Activated T-cell treated with anti-CD3 and anti-CD28 coated beads for 1 hour (primary cell): ENCODE data around the gene HOXB8.

Experiments
- DNase-seq: peaks from one replicate; pipeline ENCODE4 v3.0.0-alpha.2; 2020; ENCODE audit warnings: low read depth

The HOXB8 gene

DNA sequence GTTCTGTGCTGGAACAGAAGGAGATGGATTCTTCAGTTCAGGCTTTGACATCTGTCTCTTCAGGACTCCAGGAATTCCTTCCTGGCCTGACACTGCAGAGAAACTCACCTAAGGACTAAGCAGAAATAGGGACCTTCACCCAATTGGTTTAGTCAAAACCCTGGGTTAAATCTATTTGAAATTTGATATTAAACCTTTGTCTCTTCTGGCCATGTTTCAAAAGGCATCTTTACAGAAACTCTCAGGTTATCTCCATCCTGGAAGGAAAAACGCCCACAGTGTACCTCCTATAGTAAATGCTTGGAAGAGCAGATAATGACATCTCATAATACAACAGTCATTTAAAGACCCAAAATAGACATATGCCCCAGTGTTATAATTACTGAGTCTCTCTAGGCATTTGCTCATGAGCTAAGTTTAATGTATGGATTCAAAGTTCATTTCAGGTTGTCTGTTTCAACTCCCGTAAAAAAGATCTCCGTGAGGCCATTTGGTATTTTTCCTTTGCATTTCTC, 31.3 kb downstream of the HOXB8 start:
- no peak for DNase-seq

DNA sequence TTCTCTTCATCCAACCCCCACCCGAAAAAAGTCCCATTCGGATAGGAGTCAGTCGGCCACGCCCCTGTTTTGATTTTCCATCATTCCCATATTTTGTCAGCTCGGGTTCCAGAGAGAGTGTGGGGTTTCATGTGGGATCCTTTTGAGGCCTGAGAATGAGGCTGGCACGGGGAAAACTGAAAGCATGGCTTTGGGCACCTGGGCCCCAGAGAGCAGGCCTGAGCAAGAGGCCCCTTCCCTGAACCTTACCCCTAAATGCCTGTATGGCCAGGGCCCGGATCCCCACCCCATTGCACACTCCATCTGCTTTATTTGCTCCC, 32.4 kb downstream of the HOXB8 start:
- no peak for DNase-seq

DNA sequence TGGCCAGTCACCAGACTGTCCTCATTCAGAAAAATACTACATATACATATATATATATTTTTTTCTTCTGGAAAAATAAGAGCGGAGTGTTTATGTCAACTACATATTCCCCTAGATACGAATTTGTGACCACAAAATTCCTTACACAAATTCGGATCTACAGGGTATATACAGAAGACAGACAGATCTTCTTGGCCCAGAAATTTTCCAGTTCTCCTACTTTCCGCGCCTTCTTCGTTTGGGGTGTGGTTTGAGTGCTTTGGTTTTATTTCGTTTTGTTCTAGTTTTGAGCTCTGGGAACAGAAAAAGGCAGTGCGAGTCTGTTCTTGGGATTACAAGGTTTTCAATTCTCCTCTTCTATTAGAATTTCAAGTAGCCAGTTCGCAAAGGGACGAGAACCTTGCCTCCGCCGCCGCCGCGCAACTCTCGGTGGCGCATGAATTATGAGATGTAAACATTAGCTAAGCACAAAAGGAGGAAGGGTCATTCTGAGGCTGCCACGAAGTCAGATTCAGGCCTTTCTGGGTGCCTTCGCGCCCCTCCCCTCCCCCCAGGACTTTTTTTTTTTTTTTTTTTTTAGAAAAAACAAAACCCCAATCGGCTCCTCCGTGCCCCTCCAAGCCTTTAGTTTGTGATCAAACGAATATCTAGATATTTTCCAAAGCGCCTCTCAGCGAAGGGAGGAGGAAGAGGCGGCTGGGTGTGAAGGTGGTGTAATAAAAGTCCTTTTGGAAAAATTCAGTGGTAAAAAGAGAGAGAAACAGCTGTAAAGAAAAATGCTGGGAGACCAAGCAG, 35.1 kb downstream of the HOXB8 start:
- DNase-seq = no peak

DNA sequence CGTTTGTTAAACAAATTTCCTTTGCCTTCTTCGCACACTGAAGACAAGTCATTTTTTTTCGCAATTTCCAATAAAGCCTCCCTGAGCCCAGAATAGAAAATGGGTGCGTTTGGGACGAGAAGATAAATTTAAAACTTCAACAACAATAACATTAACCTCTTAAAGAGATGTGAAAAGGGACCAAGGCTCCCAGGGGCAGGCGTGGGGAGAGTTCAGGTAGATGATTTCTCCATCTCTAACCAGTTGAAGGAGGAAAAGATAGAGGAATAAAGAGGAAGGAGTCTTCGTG, 35.7 kb downstream of the HOXB8 start:
- no peak for DNase-seq

DNA sequence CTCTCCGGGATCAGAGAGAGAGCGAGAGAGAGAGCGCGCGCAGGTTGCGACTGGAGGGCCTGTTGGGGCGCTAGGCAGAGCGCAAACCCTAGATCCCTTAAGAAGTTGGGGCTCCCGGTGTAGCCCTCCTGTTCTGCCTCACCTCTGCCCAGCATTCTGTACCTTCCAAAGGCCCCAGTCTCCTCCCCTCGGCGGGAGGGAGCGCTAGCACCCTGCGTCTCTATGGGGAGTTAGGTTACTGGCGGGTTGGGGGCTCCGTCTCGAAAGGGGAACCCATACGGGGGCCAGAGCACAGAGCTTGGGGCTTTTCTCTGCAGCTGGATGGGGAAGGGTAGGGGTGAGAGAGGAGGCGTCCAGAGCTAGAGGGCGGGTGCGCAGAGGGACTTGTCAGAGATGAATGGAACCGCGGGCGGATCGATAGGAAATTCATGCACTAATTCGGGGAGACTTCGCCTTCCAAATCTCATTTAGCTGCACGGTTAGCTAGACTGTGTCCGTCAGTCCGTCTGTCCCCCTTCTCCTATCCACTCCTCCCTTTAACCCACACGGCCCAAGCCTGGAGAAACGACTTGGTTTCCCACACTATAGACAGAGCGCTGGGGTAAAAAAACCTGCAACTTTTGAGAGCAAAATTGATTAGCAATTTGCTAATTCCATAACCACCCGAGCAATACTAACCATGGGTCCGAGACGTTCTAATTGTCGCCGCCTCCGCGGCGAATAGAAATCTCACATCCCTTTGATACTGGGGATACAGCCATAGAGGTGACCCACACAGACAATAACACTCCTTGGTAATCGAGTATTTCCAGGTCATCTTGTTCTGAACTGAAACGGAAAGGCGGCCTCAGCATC, 36.2 kb downstream of the HOXB8 start:
- no peak for DNase-seq

DNA sequence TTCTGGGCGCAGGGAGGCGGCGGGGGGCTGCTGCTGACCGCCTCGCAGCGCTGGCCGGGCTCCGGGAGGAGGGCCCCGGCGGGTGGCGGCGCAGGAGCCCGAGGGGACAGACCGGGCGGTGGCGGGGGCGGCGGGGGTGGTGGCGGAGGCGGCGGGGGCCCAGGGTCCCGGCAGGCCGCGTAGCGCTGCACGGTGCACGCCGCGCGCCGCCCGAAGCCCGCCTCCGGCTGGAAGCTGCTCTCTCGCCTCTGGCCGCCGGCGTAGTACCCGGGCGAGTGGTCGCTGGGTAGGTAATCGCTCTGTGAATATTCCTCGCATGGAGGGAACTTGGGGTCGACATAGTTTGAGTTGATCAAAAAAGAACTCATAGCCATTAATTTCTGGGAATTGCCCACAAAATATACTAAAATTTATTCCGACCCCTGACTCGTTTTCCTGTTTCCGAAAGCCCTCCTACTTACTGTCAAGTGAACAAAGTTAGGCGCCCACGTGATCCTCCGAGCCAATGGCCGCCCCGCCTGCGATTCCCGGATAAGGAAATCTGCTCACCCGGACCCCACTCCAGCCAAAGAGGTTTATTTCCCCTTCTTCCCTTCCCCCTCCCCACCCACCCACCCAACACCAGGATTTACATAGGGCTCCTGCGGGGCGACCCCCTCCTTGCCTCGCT, 37.0 kb downstream of the HOXB8 start, which contains the start of gene HOXB4:
HOXB4 (minus strand) TSS at position 405 of the 670 bp plus-strand sequence; CDS start at position 374, 31 bp downstream.
- no peak for DNase-seq

DNA sequence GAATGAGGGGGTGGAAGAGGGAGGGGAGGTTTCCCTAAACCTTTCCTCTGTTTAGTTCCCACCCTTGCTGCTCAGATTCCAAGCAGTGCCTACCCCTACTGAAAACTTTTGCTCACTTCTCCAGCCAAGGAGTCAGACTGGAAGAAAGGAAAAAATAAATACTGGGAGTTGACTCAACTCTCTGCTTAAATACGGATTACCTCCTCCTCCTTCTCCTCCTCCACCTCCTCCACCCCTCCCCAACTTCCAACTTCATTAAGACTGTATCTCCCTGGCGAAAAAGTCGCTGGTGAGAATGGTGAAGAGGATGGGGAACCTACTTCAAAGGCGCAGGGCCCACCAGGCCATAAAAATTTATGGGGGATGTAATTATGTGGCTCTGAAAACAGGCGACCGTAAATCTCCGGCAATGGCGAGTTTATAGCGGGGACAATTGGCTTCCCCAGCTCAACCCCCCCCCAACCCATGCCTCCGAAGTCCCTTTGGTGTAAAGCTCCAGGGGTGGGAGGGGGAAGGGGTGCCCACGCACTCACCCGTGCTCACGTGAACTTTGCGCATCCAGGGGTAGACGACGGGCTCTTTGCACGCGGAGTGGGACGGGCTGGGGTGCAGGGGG, 37.7 kb downstream of the HOXB8 start:
- DNase-seq = no peak

DNA sequence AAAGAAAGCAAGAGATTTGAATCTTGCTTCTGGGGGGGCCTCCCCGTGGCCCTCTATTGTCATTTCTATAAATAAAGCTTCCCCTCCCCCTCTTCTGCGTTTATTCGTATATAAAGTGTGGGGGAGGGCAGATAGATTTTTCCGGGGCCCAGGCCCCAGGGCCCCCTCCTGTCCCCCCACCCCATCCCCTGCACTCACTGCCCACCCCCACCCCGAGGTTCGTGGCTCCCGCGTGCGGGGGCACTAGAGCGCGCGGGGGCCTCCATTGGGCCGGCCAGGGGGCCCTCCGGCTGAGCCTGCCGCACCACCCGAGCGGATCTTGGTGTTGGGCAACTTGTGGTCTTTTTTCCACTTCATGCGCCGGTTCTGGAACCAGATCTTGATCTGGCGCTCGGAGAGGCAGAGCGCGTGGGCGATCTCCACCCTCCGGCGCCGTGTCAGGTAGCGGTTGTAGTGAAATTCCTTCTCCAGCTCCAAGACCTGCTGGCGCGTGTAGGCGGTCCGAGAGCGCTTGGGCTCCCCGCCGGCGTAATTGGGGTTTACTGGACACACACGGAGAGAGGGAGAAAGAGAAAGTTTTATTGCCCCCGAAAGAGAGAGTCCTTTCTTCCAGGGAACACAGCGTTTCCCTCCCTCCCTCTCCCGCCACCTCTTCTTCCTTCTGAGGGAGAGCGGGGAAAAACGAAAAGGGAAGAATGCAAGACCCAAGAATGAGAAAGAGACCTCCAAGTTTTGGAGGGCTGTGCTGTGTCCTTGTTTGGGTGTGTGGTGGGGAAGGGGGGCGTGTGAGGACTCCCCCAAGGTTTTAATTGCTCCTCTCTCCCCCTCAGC, 38.4 kb downstream of the HOXB8 start:
- no peak for DNase-seq

DNA sequence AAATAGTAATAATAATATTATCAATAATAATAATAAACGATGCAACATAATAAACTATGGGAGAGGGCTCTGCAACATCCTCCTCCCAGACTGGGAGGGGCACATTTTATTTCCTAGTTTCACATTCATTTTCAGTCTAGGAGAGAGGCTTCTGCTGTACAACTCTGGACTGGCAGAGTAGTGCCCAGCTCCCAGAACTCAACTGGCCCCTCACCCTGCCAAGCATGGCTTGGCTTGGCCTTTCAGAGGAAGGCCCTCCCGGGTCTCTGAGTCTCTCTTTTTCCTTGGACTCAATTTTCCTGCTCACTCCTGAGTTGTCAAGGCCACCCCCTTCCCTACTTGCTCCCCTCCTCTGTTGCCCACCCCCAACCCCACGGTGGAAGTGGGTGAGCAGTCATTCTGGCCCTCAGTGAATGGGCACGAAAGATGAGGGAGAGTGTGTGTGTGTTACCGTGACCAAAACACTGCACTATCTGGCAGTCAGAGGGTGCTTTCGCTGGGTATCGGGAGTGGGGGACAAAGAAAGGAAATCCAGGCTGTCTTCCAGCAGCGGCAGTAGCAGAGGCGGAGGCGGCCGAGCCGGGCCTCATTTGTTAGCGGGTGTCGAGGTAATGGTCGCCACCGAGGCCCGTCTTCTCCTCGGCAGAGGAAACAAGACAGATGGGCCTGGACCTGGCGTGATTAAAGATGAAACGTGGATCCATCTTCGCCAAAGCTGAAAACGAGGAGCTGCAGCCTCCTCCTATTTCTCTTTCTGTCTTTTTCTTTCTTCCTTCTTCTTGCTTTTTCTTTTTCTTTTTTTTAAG, 39.2 kb downstream of the HOXB8 start:
- no peak for DNase-seq

DNA sequence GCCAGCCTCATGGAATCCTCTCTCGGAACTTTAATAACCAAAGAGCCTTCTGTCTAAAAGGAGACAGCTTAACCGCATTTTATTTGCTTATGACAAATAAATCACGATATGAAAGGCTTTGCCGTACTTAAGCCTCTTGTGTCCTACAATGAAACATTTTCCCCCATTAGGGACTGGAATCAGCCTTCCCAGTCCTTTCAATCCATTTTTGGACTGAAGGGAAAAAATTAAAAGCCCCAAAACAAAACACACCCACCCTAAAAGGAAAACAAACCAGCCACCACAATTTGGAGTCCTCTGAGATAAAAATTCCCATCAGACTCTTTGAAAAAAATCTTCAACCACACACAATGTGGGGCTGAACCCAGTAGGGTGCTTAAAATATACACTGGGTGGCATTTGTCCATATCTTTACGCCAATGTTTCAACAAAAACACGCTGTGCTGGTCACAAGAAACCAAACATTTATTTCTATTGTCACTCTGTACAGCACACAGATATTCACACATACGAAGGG, 40.0 kb downstream of the HOXB8 start:
- no peak for DNase-seq

DNA sequence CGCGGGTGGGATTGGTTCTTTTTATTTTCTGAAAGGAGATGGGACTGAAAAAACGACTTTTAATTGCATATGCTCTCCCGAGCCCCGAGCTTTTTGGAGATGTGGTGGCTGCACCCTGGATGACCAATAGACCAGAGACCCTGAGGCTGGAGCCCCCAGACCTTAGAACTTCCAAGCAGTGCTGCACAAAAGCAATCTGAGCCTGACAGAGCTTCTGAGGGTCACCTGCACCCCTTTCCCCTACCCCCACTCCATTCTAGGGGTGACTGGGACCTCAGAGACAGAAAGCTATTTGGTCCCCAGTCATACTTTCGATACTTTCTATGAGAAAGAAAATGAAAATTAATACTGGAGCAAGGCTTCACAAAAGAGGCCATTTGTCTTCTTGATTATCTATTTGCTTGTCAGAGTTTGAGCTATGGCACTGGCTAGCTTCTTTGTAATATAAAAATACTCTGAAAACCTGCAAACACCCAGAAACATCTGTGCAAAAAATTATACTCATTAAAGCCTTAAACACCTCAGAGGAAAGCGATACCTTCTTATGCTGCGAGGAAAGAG, 40.5 kb downstream of the HOXB8 start:
- DNase-seq = no peak

DNA sequence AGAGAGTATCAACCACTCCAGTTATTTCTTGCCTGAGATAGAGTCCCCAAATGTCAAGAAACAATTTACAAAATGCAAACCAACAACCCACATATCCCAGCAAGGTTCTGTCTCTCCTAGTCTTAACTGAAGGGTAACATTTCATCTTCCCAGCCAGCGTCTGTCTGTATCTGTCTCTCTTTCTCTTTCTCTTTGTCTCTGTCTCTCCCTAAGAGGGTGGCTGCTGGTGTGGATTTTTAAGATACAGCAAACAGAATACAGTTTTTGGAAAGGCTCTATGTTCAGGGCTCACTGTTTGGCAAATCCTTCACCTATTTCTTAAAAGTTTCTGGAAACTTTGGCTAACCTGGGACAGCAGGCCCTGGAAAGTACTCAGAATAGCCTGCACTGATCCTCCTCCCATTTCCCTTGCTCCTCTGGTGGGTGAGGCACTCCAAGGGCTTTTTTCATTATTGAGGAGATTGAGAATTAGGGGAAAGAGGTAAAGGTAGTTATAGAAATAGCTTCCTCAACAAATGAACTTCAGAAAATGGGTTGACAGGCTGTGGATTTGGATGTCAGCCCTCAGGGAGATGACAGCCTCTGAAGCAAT, 43.2 kb downstream of the HOXB8 start:
- no peak for DNase-seq

DNA sequence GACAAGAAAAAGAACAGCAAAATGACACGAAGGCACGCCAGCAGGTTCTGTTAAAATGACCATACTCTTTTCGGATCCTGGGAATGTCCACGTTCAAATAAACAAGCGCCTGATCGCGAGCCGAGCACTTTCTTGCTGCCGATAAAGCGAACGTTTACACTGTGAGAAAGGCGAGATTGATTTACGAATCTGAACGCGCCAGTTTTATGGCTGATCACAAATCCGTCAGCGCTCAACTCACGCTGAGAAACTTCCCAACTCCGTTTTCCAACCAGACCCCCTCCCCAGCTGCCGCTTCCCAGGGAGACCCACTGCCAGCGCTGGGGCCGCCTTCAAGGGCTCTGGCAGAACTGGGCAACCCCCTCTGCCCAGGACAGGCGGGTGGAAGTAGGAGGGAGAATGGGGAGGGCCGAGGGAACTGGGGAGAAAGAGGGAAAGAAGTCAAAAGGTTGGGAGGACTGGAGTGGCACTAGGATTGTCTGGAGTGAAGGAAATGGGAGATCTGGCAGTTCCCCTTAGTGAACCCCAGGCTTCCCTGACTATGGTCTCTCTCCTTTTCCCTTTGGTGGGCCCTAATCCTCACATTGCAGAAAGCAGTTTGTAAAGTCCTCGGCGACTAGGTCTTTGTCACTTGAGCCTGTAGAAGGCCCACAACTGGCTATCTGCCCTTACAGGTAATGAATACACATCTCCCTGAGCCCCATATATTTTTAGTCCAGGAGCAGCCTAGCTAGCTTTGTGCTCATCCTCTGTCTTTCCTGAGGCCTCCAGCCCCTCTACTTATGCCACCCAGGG, 43.9 kb downstream of the HOXB8 start:
- DNase-seq = no peak

DNA sequence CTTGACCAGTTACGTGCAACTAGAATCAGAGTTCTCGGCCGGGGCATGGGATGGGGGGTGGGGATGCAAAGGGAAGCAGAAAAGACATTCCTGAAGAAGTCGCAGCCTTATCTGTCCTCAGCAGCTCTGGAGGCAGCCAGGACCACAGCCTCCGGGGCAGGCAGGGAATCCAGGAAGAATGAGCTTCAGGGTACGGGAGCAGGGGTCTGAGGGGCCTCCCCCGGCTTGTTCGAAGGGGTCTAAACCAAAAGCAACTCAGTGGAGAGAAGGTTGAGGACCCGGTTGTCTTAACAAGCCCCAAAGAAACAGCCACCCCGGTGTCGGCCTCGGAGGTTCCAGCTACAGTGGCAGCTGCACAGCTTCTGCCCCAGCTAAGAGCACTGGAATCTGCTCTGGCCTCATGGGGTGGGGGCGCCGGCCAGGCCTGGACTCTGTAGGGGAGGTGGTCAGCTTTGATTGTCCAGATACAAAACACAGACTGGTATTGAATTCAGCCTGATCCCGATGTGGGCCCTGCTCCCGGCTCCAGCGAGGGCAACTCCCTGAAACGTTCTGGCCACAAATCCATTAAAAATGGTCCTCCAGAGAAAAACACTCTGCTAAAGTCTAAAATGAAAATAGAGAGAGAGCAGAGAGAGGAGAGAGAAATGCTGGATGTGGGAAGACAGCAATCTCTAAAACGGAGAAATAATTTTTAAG, 44.6 kb downstream of the HOXB8 start:
- no peak for DNase-seq

DNA sequence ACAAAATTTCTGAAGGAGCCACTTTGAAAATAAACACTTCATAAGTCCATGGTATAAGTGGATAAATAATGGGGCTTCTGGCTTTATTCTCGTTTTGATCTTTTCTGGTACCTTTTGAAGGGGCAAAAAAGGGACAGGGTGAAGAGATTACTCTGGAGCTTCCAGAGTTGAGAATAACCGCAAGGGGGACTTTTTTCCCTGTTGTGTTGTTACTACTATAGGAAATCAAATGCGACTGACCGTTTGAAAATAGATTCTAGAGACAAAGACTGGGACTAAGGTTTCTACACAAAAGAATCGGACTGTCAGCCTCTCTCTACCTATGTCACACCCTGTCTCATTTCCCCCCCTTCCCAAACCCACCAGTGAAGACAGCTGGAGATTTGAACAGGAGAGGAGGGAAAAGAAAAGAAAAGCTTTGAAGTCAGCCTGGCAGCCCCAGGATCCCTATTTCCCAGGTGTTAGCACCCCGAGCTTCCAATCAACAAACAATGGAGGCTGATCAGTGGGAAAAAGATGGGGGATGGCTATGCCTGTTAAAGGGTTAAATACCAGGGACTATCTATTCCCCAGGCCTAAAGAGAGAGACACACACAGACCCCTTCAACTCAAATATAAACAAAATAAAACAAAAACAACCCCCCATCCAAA, 45.3 kb downstream of the HOXB8 start:
- no peak for DNase-seq

DNA sequence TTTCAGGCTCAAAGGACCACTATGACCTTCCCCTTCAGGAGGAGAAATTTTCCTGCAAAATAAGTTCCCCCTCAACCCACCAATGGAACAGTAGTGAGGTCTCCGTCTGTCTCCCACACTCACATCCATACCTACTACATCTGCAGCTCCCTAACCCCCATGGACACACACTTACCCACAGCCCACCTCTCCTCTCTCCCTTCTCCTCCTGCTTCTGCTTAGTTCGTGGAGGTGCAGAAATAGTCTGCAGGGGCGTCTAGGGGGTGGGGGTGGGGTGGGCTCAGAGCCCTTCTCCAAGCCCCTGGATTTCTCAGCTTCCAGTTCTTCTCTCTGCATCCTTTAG, 45.9 kb downstream of the HOXB8 start:
- no peak for DNase-seq

DNA sequence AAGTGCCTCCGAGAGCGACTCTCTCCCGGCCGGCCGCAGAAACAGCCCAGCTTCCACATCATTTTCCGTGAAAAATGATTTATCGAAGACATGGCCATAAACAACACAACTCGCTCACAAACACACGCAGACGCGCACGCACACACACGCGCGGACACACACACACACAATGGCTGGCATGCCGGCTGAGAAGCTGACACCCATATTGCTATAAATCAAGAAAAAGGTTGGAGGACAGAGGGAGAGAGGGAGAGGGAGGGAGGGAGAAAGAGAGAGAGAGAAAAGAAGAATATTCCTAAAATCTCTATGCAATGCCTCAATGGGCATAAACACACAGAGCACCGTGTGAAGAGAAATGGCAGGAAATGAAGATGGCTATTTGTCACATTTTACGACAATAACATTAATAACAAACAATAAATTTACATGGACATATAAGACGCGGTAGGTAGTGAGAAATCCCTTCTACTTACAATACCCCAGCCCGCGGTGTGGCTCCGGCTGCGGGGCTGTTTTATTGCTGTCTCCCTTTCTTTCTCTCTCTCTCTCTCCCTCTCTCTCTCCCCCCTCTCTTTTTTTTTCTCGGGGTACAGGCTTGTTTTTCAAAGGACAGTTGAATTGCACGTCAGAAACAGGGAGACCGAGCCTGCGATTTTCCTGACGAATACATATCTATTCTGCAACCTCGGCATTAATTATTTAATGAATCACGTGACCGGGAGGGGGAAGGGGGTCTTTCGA, 46.4 kb downstream of the HOXB8 start:
- DNase-seq = no peak
